BJ (cell line): ENCODE results near the gene TP53I11. TPM values are rescaled to one million over a fixed set of nuclear protein-coding genes. Genes with fewer than 3 reads are reported as not detected.

ENCODE experiments used
- CTCF ChIA-PET: fragments of 350-600 bp; formaldehyde crosslinking; extraction: SDS; loops from one replicate; lab custom pipeline; 2021; ENCODE audit warnings: antibody characterized with exemption, inconsistent platforms; lab: Yijun Ruan, JAX
- POLR2A ChIA-PET: fragments of 300-600 bp; sonication (Branson Sonifier 250); formaldehyde crosslinking; extraction: SDS; loops from one replicate; lab custom pipeline; 2021; ENCODE audit warnings: antibody characterized with exemption; lab: Charles Lee
- DNase-seq: peaks from one replicate; pipeline ENCODE4 v3.0.0-alpha.2; 2011; ENCODE audit warnings: low read depth
- H3K27me3 ChIP-seq: 2 replicates; pipeline ENCODE4 v1.6.0; 2011; ENCODE audit warnings: low read length; ENCODE audit not compliant: control insufficient read depth, insufficient read depth
- H3K36me3 ChIP-seq: 2 replicates; pipeline ENCODE4 v1.5.1; 2011; ENCODE audit warnings: low read length; ENCODE audit not compliant: control insufficient read depth, insufficient read depth
- H3K4me3 ChIP-seq: 2 replicates; pipeline ENCODE4 v1.5.1; 2011; ENCODE audit warnings: low read depth, mild to moderate bottlenecking, control low read depth, low read length
- polyA plus RNA-seq: library from polyadenylated mRNA; depleted of rRNA; stranded (reverse); fragments of >200 nt; gene quantifications from 2 replicates; pipeline ENCODE4 v1.2.3, GENCODE V29; 2011
- TF ChIP-seq, protein P1 (sequence below): IDR thresholded peaks from 2 replicates; pipeline ENCODE4 v1.5.1; 2011; ENCODE audit warnings: low read depth, mild to moderate bottlenecking, control low read depth, inconsistent platforms, low read length, moderate library complexity; ENCODE audit not compliant: insufficient read depth

The TP53I11 gene
- polyA plus RNA-seq, 1 experiment, result 29.6 TPM

DNA sequence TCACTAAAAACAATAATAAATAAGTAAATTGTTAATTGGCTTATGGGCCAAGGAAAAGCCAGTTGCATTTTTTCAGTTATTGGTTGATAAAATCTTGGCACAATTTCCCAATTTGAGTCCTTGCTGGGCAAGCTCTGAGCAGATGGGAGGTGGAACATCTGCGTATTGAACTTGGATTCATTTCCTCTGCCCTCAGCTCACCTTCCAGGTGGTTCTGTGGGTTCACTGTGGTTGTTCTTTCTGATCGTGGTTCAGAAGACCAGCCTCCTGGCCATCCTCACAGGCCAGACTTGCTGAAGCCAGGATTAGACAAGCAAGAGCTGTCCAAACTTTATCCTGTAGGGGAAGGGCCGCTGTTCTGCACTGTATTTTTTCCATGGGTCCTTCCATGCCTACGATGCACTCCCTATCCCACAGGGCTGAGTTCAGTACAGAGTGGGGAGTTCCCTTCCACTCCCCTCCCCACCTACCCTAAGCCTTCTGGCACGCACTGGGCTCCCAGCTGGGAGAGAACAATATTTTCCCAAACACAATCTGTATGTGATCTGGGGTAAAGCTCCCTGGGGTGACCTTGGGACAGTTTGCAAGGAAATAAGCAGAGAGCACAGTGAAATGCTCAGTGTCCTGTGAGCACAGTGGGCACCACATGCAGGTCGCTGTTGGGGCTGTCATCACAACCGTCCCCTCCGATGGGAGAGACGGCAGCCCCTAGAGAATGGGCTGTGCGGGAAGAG is 43.5 kb upstream of the TP53I11 start:
- no peak overlapping the region for H3K4me3 ChIP-seq
- DNase-seq, result no peak
- POLR2A ChIA-PET, result no interaction called here
- CTCF ChIA-PET, result interaction anchor here (0.6 to 1.4 kb wide), 3 partner anchors 11 to 110 kb away, joined by 3 to 5 read pairs (median 4); no protein-coding TSS in a partner anchor
- TF ChIP-seq, protein P1, sequence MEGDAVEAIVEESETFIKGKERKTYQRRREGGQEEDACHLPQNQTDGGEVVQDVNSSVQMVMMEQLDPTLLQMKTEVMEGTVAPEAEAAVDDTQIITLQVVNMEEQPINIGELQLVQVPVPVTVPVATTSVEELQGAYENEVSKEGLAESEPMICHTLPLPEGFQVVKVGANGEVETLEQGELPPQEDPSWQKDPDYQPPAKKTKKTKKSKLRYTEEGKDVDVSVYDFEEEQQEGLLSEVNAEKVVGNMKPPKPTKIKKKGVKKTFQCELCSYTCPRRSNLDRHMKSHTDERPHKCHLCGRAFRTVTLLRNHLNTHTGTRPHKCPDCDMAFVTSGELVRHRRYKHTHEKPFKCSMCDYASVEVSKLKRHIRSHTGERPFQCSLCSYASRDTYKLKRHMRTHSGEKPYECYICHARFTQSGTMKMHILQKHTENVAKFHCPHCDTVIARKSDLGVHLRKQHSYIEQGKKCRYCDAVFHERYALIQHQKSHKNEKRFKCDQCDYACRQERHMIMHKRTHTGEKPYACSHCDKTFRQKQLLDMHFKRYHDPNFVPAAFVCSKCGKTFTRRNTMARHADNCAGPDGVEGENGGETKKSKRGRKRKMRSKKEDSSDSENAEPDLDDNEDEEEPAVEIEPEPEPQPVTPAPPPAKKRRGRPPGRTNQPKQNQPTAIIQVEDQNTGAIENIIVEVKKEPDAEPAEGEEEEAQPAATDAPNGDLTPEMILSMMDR, result no peak
- H3K36me3 ChIP-seq, result no peaks in the 10 kb centered on the region
- H3K27me3 ChIP-seq, result peaks cover 11% of the 10 kb centered on the region

DNA sequence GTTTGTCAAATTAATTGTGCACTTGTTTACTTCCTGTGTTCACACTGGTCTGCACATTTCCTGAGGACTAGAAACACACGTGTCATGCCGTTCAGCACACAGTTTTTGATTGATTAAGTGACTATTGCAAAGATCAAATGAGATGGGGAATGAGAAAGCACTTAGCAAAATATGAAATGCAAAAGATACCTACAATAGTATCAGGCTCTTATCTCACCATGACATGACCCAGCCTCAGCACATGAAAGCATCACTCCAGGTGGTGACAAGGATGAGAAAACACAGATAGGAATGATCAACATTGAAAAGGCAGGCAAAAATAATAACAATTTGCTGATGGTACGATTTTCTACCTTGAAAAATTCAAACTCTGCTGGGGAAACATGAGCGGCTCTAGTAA is 42.1 kb upstream of the TP53I11 start:
- TF ChIP-seq, protein P1, result no peak
- POLR2A ChIA-PET, result no interaction called here

DNA sequence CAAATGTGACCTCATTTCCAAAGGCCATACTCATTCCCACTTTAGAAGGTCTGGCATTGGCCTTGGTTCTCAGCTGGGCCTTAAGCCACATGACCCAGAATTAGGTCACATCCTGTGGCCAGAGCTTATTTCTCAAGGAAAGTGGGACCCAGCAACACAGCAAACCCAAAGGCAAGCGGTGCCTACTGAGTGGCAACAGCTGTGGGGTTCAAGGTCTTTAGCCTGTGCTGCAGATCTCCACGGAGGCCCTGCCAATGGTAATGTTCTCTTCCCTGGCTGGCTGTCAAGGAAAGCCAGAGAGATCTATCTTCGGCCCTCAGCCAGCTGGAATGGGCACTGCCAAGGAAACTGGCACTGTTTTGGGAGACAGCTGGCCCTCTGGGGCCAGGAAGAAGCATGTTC is 41.5 kb upstream of the TP53I11 start:
- POLR2A ChIA-PET, result no interaction called here
- Histone ChIP-seq H3K36me3 (no peaks in the 10 kb centered on the region), H3K4me3 (no peak overlapping the region), H3K27me3 (peaks cover 16% of the 10 kb centered on the region)
- TF ChIP-seq, protein P1, result no peak
- CTCF ChIA-PET, result no interaction called here
- DNase-seq, result no peak

More for the DNA sequence above, 42.1 kb upstream of the TP53I11 start:
- DNase-seq, result no peak
- Histone ChIP-seq H3K36me3 (no peaks in the 10 kb centered on the region), H3K4me3 (no peak overlapping the region), H3K27me3 (peaks cover 15% of the 10 kb centered on the region)
- CTCF ChIA-PET, result interaction anchor here (1.4 kb wide), 1 partner anchor 111 kb away, joined by 4 read pairs; no protein-coding TSS in a partner anchor

DNA sequence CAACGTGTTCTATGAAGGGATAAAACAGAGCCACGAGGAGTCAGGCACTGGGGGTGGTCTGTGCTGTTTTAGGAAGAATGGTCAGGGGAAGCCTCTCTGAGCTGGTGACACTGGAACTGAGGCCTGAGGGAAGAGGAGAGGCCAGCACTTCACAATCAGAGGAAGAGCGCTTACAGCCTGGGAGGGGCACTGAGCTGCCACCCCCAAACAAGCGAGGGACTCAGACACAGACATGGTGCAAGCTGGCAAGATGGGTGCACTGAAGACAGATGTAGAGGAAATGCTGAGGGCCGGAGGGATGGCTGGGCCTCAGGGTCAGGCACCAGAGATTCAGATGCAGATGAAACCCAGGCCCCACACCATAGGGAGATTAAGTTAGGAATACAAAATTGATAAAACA is 40.0 kb upstream of the TP53I11 start:
- Histone ChIP-seq H3K4me3 (no peak overlapping the region), H3K36me3 (no peaks in the 10 kb centered on the region), H3K27me3 (peaks cover 15% of the 10 kb centered on the region)
- TF ChIP-seq, protein P1, result no peak
- POLR2A ChIA-PET, result no interaction called here
- DNase-seq, result no peak
- CTCF ChIA-PET, result interaction anchor here (0.9 to 1.3 kb wide), 2 partner anchors 54 to 112 kb away, joined by 3 to 4 read pairs; no protein-coding TSS in a partner anchor

DNA sequence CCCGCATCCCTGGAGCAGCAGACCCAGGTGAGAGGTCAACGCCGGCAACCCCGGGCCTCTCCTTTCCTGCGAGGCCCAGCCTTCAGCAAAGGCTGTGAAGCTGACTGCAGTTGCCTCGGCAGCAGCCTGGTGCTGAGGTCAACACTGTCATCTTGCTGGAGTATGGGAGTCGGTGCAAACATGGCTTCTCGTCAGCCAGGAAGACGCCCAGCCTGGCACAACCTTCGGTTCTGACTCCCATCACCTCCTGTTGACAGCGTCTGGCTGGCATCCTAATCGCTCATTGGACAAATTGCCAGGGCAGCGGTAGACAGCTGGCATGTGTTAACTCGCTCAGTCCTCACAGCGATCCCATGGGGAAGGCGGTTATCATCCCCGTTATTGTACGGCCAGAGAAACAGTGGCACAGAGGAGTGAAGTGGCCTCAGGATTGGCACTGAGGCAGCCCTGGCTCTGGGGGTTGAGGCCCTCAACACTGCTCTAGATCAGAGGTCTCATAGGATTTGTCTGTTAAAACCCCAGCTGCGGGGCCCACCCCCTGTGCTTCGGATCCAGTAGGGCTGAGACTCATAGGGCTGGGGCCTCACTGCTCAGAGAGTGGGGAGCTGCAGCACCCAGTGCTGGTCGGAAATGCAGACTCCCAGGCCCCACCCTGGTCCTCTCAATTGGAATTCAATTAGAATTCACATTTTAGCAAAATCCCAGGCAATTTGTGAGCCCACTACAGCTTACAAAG is 39.3 kb upstream of the TP53I11 start:
- Histone ChIP-seq H3K4me3 (no peak overlapping the region), H3K27me3 (peaks cover 15% of the 10 kb centered on the region), H3K36me3 (no peaks in the 10 kb centered on the region)
- TF ChIP-seq, protein P1, result no peak
- no peak for DNase-seq
- ChIA-PET CTCF (interaction anchor here (0.9 kb wide), 1 partner anchor 112 kb away, joined by 3 read pairs; no protein-coding TSS in a partner anchor), POLR2A (no interaction called here)
